ENCODE data around the gene MME.

DNA sequence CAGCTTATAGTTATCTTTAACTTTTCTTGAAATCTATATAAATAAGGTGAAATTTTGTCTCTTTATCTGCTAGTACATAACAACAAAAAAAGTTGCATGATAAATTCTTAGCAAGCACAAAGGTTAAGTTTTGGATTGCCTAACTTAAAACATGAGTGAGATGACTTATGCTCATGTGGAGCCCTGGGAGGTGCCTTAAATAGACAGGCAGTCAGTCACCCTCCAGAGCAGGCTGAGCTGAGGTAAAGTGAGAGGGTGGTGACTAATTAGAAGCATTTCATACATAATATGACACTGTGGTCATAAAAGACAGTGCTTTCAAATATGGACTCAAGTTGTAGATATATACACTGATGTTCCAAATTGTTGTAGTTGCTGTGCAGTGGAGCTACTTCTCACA lies 14.6 kb upstream of the MME start:
- TF ChIP-seq GATA2 (IDR thresholded peaks at IDR 0.05; ENCODE audit: low read depth, low read length) (no peak), GATA3 (IDR thresholded peaks at IDR 0.05; ENCODE audit: low read depth, low read length) (no peak)

Measured in SH-SY5Y (cell line).